ENCODE results near the gene FANCC. TPM values are rescaled to one million over a fixed set of nuclear protein-coding genes. Genes with fewer than 3 reads are reported as not detected.

FANCC gene
- polyA plus RNA-seq, 1 of the 3 experiments (the other 2 are of a cell fraction) = 3.5 TPM

DNA sequence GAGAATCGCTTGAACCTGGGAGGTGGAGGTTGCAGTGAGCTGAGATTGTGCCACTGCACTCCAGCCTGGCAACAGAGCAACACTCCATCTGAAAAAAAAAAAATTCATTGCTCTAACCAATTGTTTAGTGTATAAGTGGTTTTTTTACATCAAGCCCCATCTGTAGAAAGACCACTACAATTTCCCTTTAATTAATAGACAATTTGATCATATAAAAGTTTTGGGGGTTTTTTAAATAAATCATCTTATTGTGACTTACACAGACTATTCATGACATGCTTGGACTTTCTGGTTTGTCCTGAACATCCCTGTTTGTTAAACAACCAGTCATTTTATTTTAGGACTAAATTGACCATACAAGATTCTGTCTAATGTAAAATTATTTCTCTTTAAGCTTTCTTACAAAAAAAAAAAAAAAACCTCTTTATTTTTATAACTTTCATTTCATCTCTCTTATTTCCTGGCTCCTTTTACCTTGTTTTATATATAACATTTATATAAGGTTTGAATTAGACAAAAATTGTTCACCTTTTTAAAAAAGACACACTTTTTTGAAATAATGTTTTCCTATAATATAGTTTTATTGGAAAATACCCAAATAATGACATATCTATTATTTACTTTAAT is 9.8 kb upstream of the FANCC start:
- Histone ChIP-seq H3K79me2 (ENCODE audit: insufficient read depth) (no peaks in the 10 kb centered on the region), H3K27ac (ENCODE audit: low read depth in 2 of 2, low read length in 1 of 2) (no peak overlapping the region), H3K9me3 (peaks cover 14% of the 10 kb centered on the region; the same call in 1 of the 2 replicates), H3K9me2 (no peaks in the 10 kb centered on the region), H3F3A (replicated peaks; ENCODE audit: insufficient read depth) (no peaks in the 10 kb centered on the region), H3K4me3 (ENCODE audit: low read depth in 2 of 2, low read length in 1 of 2) (no peak overlapping the region), H3K9ac (no peak overlapping the region), H4K20me1 (ENCODE audit: insufficient read depth) (no peaks in the 10 kb centered on the region), H3K36me3 (replicated peaks in 1 of 2; ENCODE audit: control insufficient read depth in 1 of 2, insufficient read depth in 2 of 2, low read length in 1 of 2) (no peaks in the 10 kb centered on the region), H3K4me1 (ENCODE audit: control insufficient read depth in 1 of 2, insufficient read depth in 2 of 2, low read depth in 1 of 2, low read length in 1 of 2) (no peaks in the 10 kb centered on the region), H3K27me3 (ENCODE audit: insufficient read depth) (no peaks in the 10 kb centered on the region), H3K4me2 (no peak overlapping the region), H2AFZ (ENCODE audit: low read depth) (no peak overlapping the region)
- TF ChIP-seq TCF12 (IDR thresholded peaks at IDR 0.05) (no peak), FOXM1 (IDR thresholded peaks at IDR 0.05; ENCODE audit: low read depth) (no peak), RXRA (IDR thresholded peaks at IDR 0.05; ENCODE audit: borderline replicate concordance, low read depth) (no peak), NRF1 (IDR thresholded peaks at IDR 0.05; ENCODE audit: low read depth, low read length) (no peak), NFIC (IDR thresholded peaks at IDR 0.05; ENCODE audit: borderline replicate concordance) (no peak), CHD2 (IDR thresholded peaks at IDR 0.05; ENCODE audit: low read length, partially characterized antibody) (no peak), FOXJ3 (CRISPR knock-in tag; IDR thresholded peaks at IDR 0.05) (no peak), FOSL2 (IDR thresholded peaks at IDR 0.05; ENCODE audit: borderline replicate concordance, low read depth) (no peak), POLR2AphosphoS5 (IDR thresholded peaks at IDR 0.05; ENCODE audit: low read depth, low read length) (no peak), RAD21 (IDR thresholded peaks at IDR 0.05; ENCODE audit: low read length) (no peak), TEAD4 (IDR thresholded peaks at IDR 0.05; ENCODE audit: borderline replicate concordance, insufficient read depth) (no peak), MXI1 (IDR thresholded peaks at IDR 0.05; ENCODE audit: low read depth, low read length) (no peak), EP300 (IDR thresholded peaks at IDR 0.05; ENCODE audit: borderline replicate concordance in 1 of 2, low read depth in 1 of 2, low read length in 1 of 2) (no peak), YY1 (IDR thresholded peaks at IDR 0.05; ENCODE audit: low read depth) (no peak), JUND (IDR thresholded peaks at IDR 0.05) (no peak)
- TF ChIP-seq, protein P1, sequence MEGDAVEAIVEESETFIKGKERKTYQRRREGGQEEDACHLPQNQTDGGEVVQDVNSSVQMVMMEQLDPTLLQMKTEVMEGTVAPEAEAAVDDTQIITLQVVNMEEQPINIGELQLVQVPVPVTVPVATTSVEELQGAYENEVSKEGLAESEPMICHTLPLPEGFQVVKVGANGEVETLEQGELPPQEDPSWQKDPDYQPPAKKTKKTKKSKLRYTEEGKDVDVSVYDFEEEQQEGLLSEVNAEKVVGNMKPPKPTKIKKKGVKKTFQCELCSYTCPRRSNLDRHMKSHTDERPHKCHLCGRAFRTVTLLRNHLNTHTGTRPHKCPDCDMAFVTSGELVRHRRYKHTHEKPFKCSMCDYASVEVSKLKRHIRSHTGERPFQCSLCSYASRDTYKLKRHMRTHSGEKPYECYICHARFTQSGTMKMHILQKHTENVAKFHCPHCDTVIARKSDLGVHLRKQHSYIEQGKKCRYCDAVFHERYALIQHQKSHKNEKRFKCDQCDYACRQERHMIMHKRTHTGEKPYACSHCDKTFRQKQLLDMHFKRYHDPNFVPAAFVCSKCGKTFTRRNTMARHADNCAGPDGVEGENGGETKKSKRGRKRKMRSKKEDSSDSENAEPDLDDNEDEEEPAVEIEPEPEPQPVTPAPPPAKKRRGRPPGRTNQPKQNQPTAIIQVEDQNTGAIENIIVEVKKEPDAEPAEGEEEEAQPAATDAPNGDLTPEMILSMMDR (IDR thresholded peaks at IDR 0.05) = no peak
- TF ChIP-seq, protein P2, sequence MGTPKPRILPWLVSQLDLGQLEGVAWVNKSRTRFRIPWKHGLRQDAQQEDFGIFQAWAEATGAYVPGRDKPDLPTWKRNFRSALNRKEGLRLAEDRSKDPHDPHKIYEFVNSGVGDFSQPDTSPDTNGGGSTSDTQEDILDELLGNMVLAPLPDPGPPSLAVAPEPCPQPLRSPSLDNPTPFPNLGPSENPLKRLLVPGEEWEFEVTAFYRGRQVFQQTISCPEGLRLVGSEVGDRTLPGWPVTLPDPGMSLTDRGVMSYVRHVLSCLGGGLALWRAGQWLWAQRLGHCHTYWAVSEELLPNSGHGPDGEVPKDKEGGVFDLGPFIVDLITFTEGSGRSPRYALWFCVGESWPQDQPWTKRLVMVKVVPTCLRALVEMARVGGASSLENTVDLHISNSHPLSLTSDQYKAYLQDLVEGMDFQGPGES (IDR thresholded peaks at IDR 0.05; ENCODE audit: low read depth, low read length) = no peak
- TF ChIP-seq, protein P3, sequence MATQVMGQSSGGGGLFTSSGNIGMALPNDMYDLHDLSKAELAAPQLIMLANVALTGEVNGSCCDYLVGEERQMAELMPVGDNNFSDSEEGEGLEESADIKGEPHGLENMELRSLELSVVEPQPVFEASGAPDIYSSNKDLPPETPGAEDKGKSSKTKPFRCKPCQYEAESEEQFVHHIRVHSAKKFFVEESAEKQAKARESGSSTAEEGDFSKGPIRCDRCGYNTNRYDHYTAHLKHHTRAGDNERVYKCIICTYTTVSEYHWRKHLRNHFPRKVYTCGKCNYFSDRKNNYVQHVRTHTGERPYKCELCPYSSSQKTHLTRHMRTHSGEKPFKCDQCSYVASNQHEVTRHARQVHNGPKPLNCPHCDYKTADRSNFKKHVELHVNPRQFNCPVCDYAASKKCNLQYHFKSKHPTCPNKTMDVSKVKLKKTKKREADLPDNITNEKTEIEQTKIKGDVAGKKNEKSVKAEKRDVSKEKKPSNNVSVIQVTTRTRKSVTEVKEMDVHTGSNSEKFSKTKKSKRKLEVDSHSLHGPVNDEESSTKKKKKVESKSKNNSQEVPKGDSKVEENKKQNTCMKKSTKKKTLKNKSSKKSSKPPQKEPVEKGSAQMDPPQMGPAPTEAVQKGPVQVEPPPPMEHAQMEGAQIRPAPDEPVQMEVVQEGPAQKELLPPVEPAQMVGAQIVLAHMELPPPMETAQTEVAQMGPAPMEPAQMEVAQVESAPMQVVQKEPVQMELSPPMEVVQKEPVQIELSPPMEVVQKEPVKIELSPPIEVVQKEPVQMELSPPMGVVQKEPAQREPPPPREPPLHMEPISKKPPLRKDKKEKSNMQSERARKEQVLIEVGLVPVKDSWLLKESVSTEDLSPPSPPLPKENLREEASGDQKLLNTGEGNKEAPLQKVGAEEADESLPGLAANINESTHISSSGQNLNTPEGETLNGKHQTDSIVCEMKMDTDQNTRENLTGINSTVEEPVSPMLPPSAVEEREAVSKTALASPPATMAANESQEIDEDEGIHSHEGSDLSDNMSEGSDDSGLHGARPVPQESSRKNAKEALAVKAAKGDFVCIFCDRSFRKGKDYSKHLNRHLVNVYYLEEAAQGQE (IDR thresholded peaks at IDR 0.05; ENCODE audit: low read depth, low read length) = no peak
- 0% methylated on average over 1 of the region's 1 CpG for WGBS (ENCODE audit: low lambda C conversion rate)
- DNase-seq = no peak
- POLR2A ChIA-PET = no interaction called here
- CTCF ChIA-PET = interaction anchor here (1.5 kb wide), 1 partner anchor 9 kb away, joined by 5 read pairs; no protein-coding TSS in a partner anchor
